AG09309 (cell line): ENCODE results near the gene TCP11.

ENCODE experiments used
- DNase-seq: peaks from one replicate; pipeline ENCODE4 v3.0.0-alpha.2; 2010; ENCODE audit warnings: low read depth
- H3K4me3 ChIP-seq: 2 replicates; pipeline ENCODE4 v1.5.1; 2011; ENCODE audit warnings: mild to moderate bottlenecking, low read depth, low read length, moderate library complexity; ENCODE audit not compliant: control insufficient read depth
- TF ChIP-seq, protein P1 (sequence below): IDR thresholded peaks from 2 replicates; pipeline ENCODE4 v1.5.1; 2011; ENCODE audit warnings: mild to moderate bottlenecking, low read depth, low read length, inconsistent platforms; ENCODE audit not compliant: insufficient read depth, control insufficient read depth; ENCODE audit errors: missing control alignments

TCP11 gene

DNA sequence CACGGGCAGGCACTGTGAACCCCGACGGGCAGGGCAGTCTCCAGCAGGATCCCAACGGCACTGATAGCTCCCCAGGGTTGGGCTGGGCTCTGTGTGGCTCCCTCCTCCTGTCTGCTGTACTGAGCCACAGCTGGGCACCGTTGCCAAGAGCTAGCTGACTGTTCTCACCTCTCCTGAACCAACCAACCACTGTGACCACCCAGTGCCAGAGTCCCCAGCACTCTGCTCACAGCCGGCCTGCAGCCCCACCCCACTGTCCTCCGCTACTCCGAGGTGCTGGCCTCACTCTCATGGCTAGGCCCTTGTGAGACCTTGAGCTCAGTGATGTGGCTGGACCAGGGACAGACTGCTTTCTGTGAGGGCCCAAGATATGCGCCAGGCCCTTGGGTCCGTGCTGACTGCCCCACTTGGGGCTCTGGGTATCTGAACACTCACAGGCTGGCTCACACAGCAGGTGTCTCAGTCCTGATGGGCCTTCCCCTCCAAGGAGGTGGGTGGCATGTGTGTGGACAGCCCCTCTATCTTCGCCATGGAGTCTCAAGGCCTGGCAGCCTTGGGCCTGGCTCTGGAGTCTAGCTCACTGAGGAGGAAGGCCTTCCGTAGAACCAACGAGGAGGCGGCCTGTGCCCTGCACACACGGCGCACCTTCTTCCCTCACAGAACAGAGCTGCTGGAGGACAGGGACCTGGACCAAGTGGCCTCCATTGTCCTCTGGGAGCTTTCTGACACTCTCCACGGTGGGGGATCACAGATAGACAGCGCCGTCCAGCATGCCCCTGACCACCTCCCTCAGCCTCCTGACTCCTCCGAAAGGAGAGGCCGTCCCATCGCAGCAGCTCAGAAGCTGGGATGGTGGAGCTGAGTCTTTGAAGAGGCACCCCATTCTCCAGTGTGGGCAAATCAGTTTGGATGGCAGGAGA is 53.5 kb downstream of the TCP11 start:
- TF ChIP-seq, protein P1, sequence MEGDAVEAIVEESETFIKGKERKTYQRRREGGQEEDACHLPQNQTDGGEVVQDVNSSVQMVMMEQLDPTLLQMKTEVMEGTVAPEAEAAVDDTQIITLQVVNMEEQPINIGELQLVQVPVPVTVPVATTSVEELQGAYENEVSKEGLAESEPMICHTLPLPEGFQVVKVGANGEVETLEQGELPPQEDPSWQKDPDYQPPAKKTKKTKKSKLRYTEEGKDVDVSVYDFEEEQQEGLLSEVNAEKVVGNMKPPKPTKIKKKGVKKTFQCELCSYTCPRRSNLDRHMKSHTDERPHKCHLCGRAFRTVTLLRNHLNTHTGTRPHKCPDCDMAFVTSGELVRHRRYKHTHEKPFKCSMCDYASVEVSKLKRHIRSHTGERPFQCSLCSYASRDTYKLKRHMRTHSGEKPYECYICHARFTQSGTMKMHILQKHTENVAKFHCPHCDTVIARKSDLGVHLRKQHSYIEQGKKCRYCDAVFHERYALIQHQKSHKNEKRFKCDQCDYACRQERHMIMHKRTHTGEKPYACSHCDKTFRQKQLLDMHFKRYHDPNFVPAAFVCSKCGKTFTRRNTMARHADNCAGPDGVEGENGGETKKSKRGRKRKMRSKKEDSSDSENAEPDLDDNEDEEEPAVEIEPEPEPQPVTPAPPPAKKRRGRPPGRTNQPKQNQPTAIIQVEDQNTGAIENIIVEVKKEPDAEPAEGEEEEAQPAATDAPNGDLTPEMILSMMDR: no peak
- H3K4me3 ChIP-seq: no peak overlapping the region
- no peak for DNase-seq

DNA sequence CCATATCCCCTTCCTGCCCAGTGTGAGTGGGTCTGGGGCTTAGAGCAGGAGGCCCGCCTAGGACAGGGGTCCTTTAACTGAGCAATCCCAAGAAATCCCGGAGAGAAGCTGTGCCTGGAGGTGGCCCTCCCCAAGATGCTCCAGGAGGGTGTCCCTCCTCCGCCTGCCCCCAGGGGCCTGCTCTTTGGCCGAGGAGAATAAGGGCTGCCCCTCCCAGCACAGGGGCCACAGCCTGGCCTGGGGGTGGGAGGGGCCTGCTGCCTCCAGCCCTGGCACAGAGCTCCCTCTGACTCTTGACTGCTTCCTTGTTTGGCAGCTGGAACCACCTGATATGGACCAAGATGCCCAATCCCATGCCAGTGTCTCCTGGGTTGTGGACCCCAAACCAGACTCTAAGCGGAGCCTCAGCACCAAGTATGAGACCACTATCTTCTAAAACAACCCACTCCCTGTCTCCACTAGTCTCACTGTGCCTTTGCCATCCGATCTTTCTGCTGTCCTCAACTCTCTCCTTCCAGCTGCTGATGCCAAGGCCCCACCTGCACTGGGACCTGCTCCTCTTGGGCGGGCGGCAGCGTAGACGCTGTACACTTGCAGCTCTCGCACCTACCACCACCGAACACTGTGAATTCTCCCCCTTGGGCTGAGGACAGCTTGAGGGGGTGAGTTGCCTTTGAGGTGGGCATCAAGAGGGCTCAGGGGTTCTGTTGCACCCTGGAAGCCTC is 54.3 kb downstream of the TCP11 start:
- H3K4me3 ChIP-seq: no peak overlapping the region
- TF ChIP-seq, protein P1: no peak
- no peak for DNase-seq

DNA sequence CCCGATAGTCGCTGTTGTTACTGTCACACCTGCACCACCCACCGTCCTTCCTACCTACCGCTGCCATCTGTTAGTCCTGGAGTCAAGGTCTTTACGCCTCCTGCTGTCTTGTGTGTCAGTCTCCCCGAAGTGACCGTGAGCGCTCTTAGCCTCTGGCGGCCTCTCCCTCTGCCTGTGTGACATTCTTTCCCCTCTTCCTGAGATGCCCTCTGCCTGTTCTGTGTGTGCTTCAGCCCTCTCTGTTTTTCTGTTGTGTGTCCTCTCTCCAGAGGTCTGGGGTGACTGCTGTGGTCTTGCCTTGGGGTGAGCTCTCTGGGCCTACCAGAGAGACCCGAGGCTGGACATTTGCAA is 54.9 kb downstream of the TCP11 start:
- no peak for DNase-seq
- TF ChIP-seq, protein P1: no peak
- H3K4me3 ChIP-seq: no peak overlapping the region

DNA sequence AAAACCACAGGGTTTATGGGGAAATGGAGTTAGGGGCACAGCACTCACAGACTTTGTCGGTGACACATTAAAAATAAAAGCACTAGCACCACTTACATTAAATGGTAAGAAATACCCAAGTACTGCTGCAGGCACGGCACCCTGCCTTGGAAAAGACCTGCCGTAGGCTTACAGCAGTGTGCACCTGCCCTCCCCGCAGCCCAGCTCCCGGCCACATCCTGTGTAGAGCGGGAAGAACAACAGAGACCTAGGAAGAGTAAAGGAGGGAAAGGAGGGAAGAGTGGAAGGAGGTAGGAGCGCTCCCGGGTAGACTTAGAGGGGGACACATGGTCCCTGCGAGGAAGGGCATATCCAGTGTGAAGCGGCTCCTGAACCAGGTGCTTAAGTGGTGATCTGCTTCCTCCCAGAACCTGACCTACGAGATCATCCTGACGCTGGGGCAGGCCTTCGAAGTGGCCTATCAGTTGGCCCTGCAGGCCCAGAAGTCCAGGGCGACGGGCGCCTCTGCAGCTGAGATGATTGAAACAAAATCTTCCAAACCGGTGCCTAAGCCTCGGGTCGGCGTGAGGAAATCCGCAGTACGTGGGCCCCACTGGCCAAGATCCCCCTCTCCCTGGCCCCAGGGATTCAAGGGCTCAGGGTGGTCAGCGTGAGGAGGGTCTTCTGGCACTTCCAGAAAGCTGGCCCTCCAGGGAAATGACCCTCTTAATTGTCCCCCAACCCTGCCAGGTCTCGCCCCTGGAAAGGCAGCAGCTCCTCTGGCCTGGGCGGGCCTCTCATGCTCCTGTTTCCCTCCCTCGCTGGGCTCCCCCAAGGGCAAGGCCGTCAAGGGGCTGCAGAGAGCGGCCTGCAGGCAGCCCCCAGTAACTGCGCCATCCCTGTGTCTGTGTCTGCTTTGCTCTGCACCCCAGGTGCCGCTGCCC is 55.5 kb downstream of the TCP11 start:
- TF ChIP-seq, protein P1: no peak
- H3K4me3 ChIP-seq: no peak overlapping the region
- DNase-seq: no peak

DNA sequence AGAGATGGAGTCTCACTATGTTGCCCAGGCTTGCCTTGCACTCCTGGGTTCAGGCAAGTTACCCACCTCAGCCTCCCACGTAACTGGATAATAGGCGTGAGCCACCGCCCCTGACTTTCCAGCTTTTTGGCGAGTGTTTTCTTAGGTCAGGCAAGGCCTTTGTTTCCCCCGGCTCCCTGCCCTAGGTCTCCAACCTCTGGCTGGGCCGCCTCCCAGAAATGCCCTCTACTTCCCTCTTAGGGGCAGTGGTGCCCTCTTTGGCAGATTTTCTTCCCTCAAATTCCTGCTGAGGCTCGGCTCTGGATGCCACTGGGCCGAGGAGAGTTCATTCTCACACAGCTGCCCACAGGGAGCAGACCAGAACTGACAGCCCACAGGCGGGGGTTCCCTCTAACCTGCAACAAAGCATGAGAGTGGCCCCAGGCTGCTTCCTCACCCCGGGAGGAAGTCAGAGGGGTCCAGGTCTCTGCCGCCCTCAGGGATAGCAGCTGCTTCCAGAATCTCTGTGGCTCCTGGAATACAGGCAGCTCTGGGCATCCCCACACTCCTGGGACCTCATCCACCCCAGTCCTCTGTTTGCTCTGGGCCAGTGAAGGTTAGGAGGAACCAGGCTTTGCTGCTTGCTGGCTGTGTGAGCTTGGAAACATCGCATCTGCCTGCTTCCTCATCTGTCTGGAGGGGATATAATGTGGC is 56.5 kb downstream of the TCP11 start:
- no peak overlapping the region for H3K4me3 ChIP-seq
- TF ChIP-seq, protein P1: no peak
- no peak for DNase-seq

DNA sequence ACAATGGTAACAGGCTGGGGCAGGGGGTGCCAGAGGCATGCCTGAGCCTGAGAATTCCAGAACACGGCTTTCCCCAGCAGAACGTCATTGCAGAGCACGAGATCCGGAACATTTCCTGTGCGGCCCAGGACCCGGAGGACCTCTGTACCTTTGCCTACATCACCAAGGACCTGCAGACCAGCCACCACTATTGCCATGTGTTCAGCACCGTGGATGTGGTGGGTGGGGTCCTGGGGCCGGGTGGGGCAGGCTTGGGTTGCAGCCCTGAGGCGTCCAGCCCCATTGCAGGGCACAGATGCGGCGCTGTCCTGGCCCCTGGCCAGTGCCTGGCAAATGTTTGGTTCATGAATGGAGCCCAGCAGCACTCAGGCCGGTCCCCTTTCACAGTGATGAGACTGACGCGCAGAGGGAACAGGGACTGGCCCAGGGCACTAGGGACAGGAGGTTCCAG is 57.1 kb downstream of the TCP11 start:
- no peak for DNase-seq
- TF ChIP-seq, protein P1: no peak
- no peak overlapping the region for H3K4me3 ChIP-seq
